GM12878 (cell line): ENCODE results near the gene SERTAD1. TPM values are rescaled to one million over a fixed set of nuclear protein-coding genes. Genes with fewer than 3 reads are reported as not detected.

Source experiments
- ATAC-seq: fragments of 200-7000 bp; cut with Tn5 transposase; 3 replicates; pipeline ENCODE4 v1.9.1; 2020; ENCODE audit warnings: mild to moderate bottlenecking, moderate library complexity
- BruUV-seq: library from RNA; stranded (reverse); fragments of 400-500 nt; replicated peaks from 2 replicates; lab custom pipeline; 2021; lab: Mats Ljungman, UMichigan
- CTCF ChIA-PET: fragments of 300-600 bp; sonication (Branson Sonifier 250); formaldehyde crosslinking; extraction: SDS; loops from one replicate; lab custom pipeline; 2021; ENCODE audit warnings: inconsistent platforms; lab: Yijun Ruan, JAX
- POLR2A ChIA-PET: fragments of 350-600 bp; formaldehyde crosslinking; extraction: SDS; loops from one replicate; lab custom pipeline; 2021; ENCODE audit warnings: inconsistent platforms; lab: Charles Lee
- RAD21 ChIA-PET: fragments of 300-600 bp; sonication (Branson Sonifier 250); formaldehyde crosslinking; loops from one replicate; lab custom pipeline; 2023; ENCODE audit warnings: antibody characterized with exemption; ENCODE audit not compliant: unreplicated experiment; lab: Charles Lee
- SMC1A ChIA-PET: fragments of 300-600 bp; sonication (Branson Sonifier 250); formaldehyde crosslinking; loops from one replicate; lab custom pipeline; 2023; ENCODE audit not compliant: unreplicated experiment, uncharacterized antibody; lab: Charles Lee
- DNase-seq: peaks from one replicate; pipeline ENCODE4 v3.0.0-alpha.2; 2011; ENCODE audit warnings: low read depth, low spot score
- FAIRE-seq: peaks from 3 replicates; lab custom pipeline; 2011; peaks lifted over from hg19 to GRCh38; lab: Jason Lieb, UNC
- H2AFZ ChIP-seq: 2 replicates; pipeline ENCODE4 v1.6.0; 2011; ENCODE audit warnings: low read depth, low read length, control low read depth; ENCODE audit not compliant: control insufficient read depth
- H3K27ac ChIP-seq: 2 replicates; pipeline ENCODE4 v1.5.1; 2011; ENCODE audit warnings: control low read depth; ENCODE audit not compliant: control insufficient read depth, insufficient read depth
- H3K27me3 ChIP-seq, 2 experiments: replicated peaks in 1 of 2; 2 replicates each; pipeline versions ENCODE4 v1.6.0 to v1.6.1; 2011; ENCODE audit warnings: low read length in 1 of 2; ENCODE audit not compliant: control insufficient read depth in 2 of 2, insufficient read depth in 2 of 2
- H3K36me3 ChIP-seq, 2 experiments: 2 replicates each; pipeline ENCODE4 v1.5.1; 2011; ENCODE audit warnings: low read length in 1 of 2; ENCODE audit not compliant: control insufficient read depth in 2 of 2, insufficient read depth in 2 of 2
- H3K4me1 ChIP-seq: 2 replicates; pipeline ENCODE4 v1.6.1; 2011; ENCODE audit warnings: mild to moderate bottlenecking, low read length, moderate library complexity, mixed read lengths; ENCODE audit not compliant: control insufficient read depth, insufficient read depth
- H3K4me2 ChIP-seq: 2 replicates; pipeline ENCODE4 v1.6.0; 2011; ENCODE audit warnings: control low read depth; ENCODE audit not compliant: control insufficient read depth, insufficient read depth
- H3K4me3 ChIP-seq: fragments of 200-600 bp; sonication (generic); 2 replicates; pipeline ENCODE4 v1.5.1; 2016
- H3K79me2 ChIP-seq: 2 replicates; pipeline ENCODE4 v1.6.0; 2011; ENCODE audit warnings: low read length; ENCODE audit not compliant: control insufficient read depth, insufficient read depth
- H3K9ac ChIP-seq: 2 replicates; pipeline ENCODE4 v1.8.0; 2011; ENCODE audit warnings: low read length, control low read depth, mixed read lengths; ENCODE audit not compliant: control insufficient read depth, insufficient read depth
- H3K9me3 ChIP-seq: replicated peaks from 3 replicates; pipeline ENCODE4 v1.5.1; 2011; ENCODE audit warnings: mild to moderate bottlenecking, low read length; ENCODE audit not compliant: control insufficient read depth, insufficient read depth
- H4K20me1 ChIP-seq: 2 replicates; pipeline ENCODE4 v1.6.0; 2011; ENCODE audit not compliant: control insufficient read depth, insufficient read depth
- CBFB ChIP-seq: IDR thresholded peaks from 2 replicates; pipeline ENCODE4 v1.6.1; 2016; ENCODE audit warnings: antibody characterized with exemption, low read depth
- CEBPB ChIP-seq, 2 experiments: fragments of 150-350 bp in 1 of 2; IDR thresholded peaks; 2 replicates each; pipeline ENCODE4 v1.6.1; 2012 to 2014; ENCODE audit warnings: low read depth in 2 of 2, low read length in 2 of 2, borderline replicate concordance in 1 of 2, inconsistent platforms in 1 of 2
- ELK1 ChIP-seq: IDR thresholded peaks from 2 replicates; pipeline ENCODE4 v1.6.1; 2012; ENCODE audit warnings: low read depth, low read length, improper control_type of control experiment
- IKZF1 ChIP-seq: fragments of 450-650 bp; conservative IDR thresholded peaks from 2 replicates; pipeline ENCODE4 v1.6.1; 2017; ENCODE audit warnings: antibody characterized with exemption, mild to moderate bottlenecking
- MTA3 ChIP-seq: IDR thresholded peaks from 2 replicates; pipeline ENCODE4 v1.6.1; 2012; ENCODE audit warnings: low read length, inconsistent platforms, borderline replicate concordance
- NFXL1 ChIP-seq: fragments of 450-650 bp; IDR thresholded peaks from 2 replicates; pipeline ENCODE4 v1.6.1; 2017; ENCODE audit warnings: antibody characterized with exemption, mild to moderate bottlenecking, borderline replicate concordance
- NKRF ChIP-seq: fragments of 450-650 bp; conservative IDR thresholded peaks from 2 replicates; pipeline ENCODE4 v1.6.1; 2017; ENCODE audit warnings: mild to moderate bottlenecking, moderate library complexity
- RB1 ChIP-seq: fragments of 450-650 bp; formaldehyde crosslinking; IDR thresholded peaks from 2 replicates; pipeline ENCODE4 v1.6.1; 2017; ENCODE audit warnings: mild to moderate bottlenecking, borderline replicate concordance
- SUPT20H ChIP-seq: IDR thresholded peaks from 2 replicates; pipeline ENCODE4 v1.6.1; 2011; ENCODE audit warnings: low read depth, mild to moderate bottlenecking, low read length, moderate library complexity, borderline replicate concordance; ENCODE audit not compliant: control insufficient read depth
- TARDBP ChIP-seq: IDR thresholded peaks from 2 replicates; pipeline ENCODE4 v1.6.1; 2016; ENCODE audit warnings: borderline replicate concordance
- TCF7 ChIP-seq: IDR thresholded peaks from 2 replicates; pipeline ENCODE4 v1.6.1; 2014; ENCODE audit warnings: antibody characterized with exemption, borderline replicate concordance
- whole genome bisulfite sequencing: methylation state at CpG from one replicate; pipeline ENCODE4 v1.1.6; 2016; ENCODE audit warnings: low lambda C conversion rate; ENCODE audit not compliant: insufficient replicate concordance, insufficient coverage; ENCODE audit errors: missing lambda C conversion rate; 5-methylcytosine and 5-hydroxymethylcytosine counted together
- in situ Hi-C: fragments of 300-500 bp; cut with MboI; formaldehyde crosslinking; loops from 9 replicates; pipeline ENCODE4 v1.14.3; 2018; ENCODE audit warnings: mixed read lengths
- intact Hi-C: fragments of 100-400 bp; cut with micrococcal nuclease; formaldehyde crosslinking; loops from one replicate; pipeline ENCODE4 v1.14.2; 2022; ENCODE audit not compliant: unreplicated experiment
- polyA plus RNA-seq, 11 experiments: library from polyadenylated mRNA; depleted of rRNA in 4 of 11; unstranded in 6 of 11; stranded (reverse) in 5 of 11; fragments of >200 nt; fragmentation: Nextera tagmentation in 4 of 11; fragmentation: Illumina TruSeq in 1 of 11; extraction: Ambion mirVana in 4 of 11; extraction: Trizol in 1 of 11; gene quantifications; 1 replicate in 1 of 11; 2 replicates in 10 of 11; pipeline versions ENCODE4 v1.2.1 to v1.2.3, GENCODE V29; 2011 to 2016; ENCODE audit warnings: inconsistent platforms in 2 of 11, missing spikeins in 2 of 11, low read depth in 1 of 11
- total RNA-seq, 4 experiments: library from RNA; depleted of rRNA in 3 of 4; stranded (reverse); fragments of >200 nt in 3 of 4; fragmentation: Illumina TruSeq in 1 of 4; extraction: Trizol in 1 of 4; gene quantifications; 2 replicates each; pipeline versions ENCODE4 v1.2.1 to v1.2.3, GENCODE V29; 2013 to 2021
- TF ChIP-seq, protein P1 (sequence below): fragments of 450-650 bp; IDR thresholded peaks from 2 replicates; pipeline ENCODE4 v1.6.1; 2017; ENCODE audit warnings: antibody characterized with exemption, mild to moderate bottlenecking, moderate library complexity
- TF ChIP-seq, protein P2 (sequence below): fragments of 150-350 bp; IDR thresholded peaks from 2 replicates; pipeline ENCODE4 v1.6.1; 2016; ENCODE audit warnings: low read depth, low read length

Gene SERTAD1
- total and polyA plus RNA-seq, 10 of the 15 experiments (the other 5 are each of a cell fraction or from before 2014, with no cell fraction given), result 0.23 to 14.2 (median 8.0) TPM

GRCh38 chr19:40452016-40452415, 26.2 kb upstream of the SERTAD1 start:
- ChIA-PET RAD21 (no interaction called here), CTCF (interaction anchor here (5.2 kb wide), 1 partner anchor 13 kb away, joined by 33 read pairs; the partner anchor contains the start of gene BLVRB), POLR2A (no interaction called here), SMC1A (interaction anchor here (0.7 kb wide), 1 partner anchor 147 kb away, joined by 3 read pairs; no protein-coding TSS in a partner anchor)
- no TSS peak for BruUV-seq
- Histone ChIP-seq H3K4me1 (no peaks in the 10 kb centered on the region), H3K4me3 (no peak overlapping the region), H2AFZ (no peak overlapping the region), H3K4me2 (no peak overlapping the region), H3K27me3 (no peaks in the 10 kb centered on the region), H3K9me3 (no peaks in the 10 kb centered on the region), H3K9ac (no peak overlapping the region), H3K27ac (no peak overlapping the region), H3K79me2 (no peaks in the 10 kb centered on the region), H4K20me1 (no peaks in the 10 kb centered on the region), H3K36me3 (no peaks in the 10 kb centered on the region)
- in situ Hi-C loops (no loop called here), intact Hi-C loops (no loop called here)
- DNase-seq, result no peak
- whole genome bisulfite sequencing, result 71% methylated on average over 5 of the region's 5 CpGs
- no peak for FAIRE-seq
- ATAC-seq, result no peak
- TF ChIP-seq ELK1 (no peak), TCF7 (no peak), SUPT20H (no peak), NFXL1 (no peak), CBFB (no peak), RB1 (no peak), IKZF1 (no peak), TARDBP (no peak), CEBPB (IDR thresholded peaks at IDR 0.05; ENCODE audit: borderline replicate concordance in 1 of 2, low read depth in 2 of 2, low read length in 2 of 2) (no peak), MTA3 (no peak), NKRF (no peak)
- TF ChIP-seq, protein P1, sequence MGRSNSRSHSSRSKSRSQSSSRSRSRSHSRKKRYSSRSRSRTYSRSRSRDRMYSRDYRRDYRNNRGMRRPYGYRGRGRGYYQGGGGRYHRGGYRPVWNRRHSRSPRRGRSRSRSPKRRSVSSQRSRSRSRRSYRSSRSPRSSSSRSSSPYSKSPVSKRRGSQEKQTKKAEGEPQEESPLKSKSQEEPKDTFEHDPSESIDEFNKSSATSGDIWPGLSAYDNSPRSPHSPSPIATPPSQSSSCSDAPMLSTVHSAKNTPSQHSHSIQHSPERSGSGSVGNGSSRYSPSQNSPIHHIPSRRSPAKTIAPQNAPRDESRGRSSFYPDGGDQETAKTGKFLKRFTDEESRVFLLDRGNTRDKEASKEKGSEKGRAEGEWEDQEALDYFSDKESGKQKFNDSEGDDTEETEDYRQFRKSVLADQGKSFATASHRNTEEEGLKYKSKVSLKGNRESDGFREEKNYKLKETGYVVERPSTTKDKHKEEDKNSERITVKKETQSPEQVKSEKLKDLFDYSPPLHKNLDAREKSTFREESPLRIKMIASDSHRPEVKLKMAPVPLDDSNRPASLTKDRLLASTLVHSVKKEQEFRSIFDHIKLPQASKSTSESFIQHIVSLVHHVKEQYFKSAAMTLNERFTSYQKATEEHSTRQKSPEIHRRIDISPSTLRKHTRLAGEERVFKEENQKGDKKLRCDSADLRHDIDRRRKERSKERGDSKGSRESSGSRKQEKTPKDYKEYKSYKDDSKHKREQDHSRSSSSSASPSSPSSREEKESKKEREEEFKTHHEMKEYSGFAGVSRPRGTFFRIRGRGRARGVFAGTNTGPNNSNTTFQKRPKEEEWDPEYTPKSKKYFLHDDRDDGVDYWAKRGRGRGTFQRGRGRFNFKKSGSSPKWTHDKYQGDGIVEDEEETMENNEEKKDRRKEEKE, result no peak
- TF ChIP-seq, protein P2, sequence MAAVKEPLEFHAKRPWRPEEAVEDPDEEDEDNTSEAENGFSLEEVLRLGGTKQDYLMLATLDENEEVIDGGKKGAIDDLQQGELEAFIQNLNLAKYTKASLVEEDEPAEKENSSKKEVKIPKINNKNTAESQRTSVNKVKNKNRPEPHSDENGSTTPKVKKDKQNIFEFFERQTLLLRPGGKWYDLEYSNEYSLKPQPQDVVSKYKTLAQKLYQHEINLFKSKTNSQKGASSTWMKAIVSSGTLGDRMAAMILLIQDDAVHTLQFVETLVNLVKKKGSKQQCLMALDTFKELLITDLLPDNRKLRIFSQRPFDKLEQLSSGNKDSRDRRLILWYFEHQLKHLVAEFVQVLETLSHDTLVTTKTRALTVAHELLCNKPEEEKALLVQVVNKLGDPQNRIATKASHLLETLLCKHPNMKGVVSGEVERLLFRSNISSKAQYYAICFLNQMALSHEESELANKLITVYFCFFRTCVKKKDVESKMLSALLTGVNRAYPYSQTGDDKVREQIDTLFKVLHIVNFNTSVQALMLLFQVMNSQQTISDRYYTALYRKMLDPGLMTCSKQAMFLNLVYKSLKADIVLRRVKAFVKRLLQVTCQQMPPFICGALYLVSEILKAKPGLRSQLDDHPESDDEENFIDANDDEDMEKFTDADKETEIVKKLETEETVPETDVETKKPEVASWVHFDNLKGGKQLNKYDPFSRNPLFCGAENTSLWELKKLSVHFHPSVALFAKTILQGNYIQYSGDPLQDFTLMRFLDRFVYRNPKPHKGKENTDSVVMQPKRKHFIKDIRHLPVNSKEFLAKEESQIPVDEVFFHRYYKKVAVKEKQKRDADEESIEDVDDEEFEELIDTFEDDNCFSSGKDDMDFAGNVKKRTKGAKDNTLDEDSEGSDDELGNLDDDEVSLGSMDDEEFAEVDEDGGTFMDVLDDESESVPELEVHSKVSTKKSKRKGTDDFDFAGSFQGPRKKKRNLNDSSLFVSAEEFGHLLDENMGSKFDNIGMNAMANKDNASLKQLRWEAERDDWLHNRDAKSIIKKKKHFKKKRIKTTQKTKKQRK, result no peak
